NCI-H1048 (cell line): ENCODE measurements around the gene RTN4.
"Not testable (repeated sequence)": the region's sequence is repeated elsewhere in the genome, so short reads cannot be mapped to it uniquely, and the experiment has no call there.

Experiments
- DNase-seq: peaks from one replicate; lab custom pipeline; 2025; lab: John Stamatoyannopoulos, UW

Gene RTN4

DNA sequence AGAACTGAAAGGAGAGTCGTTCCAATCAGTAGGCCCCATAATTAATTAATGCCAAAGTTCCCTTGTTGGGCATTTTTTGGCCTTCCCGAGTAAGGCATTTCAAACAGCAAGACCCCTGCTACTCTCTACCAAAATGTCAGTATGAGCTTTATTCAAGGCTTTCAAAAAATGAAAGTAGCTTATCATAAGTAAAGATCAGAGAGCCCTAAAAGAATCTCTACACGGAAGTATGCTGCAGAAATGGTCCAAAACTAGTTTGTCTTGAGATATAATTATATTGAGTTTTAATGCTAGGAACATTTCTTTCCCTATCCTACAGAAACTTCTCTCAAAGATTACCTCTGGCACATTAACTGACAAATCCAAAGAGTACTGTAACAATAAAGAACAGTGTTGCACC is 43.9 kb downstream of the RTN4 start:
- DNase-seq, result no peak

DNA sequence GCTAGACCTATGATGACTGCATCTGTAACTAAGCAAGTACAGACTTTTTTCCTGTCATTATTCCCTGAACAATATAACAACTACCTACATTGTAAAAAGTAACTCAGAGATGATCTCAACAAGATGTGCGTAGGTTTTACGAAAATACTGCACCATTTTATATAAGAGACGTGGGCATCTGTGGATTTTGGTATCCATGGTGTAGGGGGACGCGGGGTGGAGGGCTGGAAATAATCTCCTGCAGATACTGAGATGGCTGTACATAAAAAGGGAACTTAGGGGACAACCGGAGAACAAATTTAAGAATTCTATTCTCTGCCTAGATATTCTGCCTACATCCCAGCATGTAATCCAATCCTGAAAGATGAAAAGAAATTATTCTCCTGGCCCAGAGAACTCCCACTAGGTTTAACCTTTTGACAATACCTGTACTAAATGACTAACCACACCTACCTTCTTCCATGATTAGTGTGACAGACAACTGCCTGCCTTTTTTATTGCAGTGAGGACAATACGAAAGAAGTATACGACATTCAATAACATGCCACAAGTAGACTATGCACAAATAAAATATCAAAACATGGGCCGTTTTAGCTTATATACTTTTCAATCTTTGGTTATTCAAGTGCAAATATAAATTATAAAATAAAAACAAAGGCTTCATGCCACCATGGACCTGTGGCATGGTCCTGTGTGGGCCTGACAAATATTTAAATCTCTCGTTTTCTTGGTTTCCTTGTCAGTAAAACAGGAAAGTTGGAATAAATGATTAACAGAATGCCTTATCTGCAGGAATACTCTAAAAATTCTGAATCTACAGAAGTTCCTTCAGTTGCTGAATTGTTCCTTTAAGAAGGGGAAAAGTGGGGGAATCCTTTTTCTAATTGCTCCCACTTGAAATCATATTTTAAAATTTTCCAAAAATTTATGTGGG is 46.3 kb downstream of the RTN4 start:
- no peak for DNase-seq

GRCh38 chr2:55001716-55002115 is 48.5 kb downstream of the RTN4 start:
- DNase-seq, result no peak

DNA sequence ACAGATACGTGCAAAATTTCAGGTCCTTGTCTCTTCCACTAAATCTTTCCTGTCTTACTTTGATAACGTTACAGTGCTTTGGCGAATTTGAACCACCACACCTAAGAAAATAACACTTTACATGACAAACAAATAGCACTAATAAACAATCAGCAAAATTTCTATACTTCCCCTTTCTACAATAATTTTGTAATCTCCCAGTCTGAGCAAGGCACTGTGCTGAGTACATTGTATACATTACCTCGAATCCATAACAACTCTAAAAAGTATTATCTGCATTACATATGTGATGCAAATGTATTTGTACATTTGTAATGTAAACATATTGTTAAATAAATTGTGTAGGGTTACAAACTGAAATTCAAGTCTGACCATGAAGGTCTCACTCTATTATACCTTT is 49.9 kb downstream of the RTN4 start:
- DNase-seq, result no peak

GRCh38 chr2:54999182-54999581 is 51.1 kb downstream of the RTN4 start:
- no peak for DNase-seq

DNA sequence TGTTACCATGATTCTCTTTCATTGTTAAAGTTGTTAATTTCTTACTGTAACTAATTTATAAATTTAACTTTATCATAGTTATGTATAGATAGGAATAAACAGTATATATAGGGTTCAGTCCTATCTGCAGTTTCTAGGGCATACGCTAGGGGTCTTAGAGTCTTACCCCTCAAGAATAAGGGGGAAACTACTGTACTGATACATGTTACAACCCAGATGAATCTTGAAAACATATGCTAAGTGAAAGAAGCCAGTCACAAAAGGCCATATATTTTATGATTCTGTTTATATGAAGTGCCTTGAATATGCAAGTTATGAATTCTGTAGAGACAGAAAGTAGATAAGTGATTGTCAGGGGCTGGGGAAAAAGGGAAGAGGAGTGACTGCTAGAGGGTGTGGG is 52.4 kb downstream of the RTN4 start:
- DNase-seq, result no peak

GRCh38 chr2:54995553-54995952 is 54.7 kb downstream of the RTN4 start:
- no peak for DNase-seq

- DNase-seq, result not testable (repeated sequence)
Measured at GRCh38 chr2:54990694-54991093, 59.6 kb downstream of the RTN4 start.

DNA sequence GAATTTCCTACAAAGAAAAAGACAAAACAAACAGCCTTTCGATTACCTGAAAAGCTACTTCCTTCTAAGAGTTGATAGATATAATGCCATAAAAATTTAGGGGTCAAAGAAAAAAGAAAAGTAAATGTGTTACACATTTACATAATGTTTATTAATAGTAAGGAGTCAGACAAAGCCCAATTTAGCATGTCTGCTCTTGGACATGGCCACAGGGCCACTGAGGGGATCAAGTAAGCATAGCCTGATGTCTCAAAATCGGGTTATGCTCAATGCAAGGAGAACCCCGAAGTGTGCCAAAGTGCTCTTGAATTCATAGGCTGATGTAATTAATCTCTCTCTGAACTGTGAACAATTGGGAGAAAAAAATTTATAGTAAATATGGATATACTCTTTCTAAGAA is 61.6 kb downstream of the RTN4 start:
- DNase-seq, result no peak

DNA sequence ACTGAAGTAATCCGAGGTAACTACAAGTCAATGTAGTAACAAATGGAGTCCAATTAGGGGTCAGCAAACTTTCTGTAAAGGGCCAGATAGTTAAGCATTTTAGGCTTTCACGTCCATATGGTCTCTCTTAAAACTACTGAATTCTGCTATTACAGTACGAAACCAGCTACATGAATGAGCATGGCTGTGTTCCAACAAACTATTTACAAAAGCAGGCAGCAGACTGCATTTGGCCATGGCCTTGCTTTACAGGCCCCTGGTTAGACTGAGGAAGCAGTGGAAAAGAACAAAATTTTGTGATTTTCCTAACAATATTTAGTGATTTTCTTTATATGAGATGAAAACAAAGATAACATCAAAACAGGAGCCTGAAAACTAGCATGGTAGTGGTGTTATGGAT is 64.0 kb downstream of the RTN4 start:
- DNase-seq, result no peak

- no peak for DNase-seq
Measured at GRCh38 chr2:54984476-54984875, 65.8 kb downstream of the RTN4 start.

- no peak for DNase-seq
Measured at GRCh38 chr2:54983345-54984220, 66.7 kb downstream of the RTN4 start.

- no peak for DNase-seq
Measured at GRCh38 chr2:54981385-54981784, 68.9 kb downstream of the RTN4 start.

DNA sequence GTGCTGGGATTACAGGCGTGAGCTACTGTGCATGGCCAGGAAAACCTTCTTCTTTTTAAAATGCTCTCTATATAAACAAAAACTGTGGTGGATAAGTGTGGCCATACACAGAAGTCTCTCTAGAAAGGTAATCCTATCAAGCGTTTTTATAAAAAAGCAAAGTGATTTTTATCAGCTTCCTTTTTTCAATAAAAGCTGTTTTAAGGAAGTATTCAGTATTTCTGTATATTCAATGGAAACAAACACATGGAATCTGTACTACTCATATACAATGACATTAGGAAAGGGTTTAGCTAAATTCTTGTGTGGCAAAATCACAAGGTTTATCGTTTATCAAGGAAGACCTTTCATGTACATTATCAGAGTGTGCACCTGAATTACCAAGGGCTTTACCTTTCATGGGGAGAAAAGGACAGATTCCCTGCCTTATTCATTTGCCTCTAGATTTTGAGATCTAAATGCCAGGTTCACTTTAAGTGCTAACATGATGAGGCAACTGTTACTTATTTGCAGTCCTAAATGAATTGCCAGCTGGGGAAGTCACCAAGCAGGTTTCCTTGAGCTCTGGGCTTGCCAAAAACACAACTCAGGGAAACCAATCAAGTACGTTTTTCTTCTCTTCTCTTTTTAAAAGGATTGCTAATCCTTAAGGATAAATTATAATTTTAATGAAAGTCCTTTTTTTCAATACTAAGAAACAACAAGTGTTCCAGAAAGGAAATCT is 70.8 kb downstream of the RTN4 start:
- DNase-seq, result no peak

- no peak for DNase-seq
Measured at GRCh38 chr2:54977149-54977548, 73.1 kb downstream of the RTN4 start.

DNA sequence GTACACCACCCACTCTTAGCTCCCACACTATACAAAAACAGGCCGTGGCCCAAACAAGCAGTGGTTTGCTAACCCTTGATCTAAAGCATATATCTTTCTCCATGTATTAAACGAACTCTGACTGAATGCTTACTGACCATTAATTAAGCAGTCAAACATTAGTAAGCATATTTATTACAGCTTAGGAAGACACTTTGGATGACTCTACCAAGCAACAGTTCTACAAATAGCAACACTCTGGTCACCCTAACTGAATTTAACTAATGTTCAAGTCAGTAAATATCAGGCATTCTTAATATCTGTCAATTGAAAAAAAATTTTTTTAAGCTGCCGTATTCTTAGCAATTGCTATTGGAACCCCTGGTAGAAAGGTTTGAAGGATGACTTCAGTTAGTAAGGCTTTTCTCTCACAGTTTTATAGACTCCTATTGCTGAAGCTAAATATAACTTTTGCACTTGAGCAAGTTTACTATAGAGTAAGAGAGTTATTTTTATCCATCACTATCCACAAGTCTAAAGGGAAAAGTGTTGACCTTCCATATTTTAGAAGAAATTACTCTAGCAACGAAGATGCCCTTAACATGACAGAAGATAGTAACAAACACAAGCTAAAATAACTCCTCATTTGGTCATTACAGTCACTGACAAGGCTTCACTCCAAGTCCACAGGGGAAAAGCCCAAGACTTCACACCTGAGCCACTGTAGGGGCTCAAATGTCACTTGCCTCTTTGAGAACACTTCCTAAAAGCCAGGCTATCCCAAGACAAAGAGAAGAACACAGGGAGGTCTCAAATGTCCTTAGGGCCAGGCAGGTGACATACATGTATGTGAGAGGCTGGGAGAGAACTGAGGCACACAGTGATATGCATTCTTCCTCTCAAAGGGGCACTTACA is 74.4 kb downstream of the RTN4 start:
- DNase-seq, result no peak

DNA sequence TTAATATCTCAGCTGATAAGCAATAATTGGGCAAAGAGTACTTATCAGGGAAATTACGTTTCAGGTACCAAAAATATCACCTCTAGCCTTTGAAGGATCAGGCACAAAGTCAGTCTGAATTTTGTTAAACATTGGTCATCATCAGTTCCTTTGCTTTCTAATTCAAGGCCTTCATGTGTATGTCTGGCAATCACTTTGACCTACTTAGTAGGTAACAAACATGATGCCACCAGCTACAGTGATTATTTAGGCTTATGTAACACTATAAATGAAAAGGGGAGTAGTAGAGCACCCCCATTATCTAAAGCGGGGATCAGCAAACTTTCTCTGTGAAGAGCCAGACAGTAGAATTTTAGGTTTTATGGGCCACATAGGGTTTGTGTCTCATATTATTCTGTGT is 75.1 kb downstream of the RTN4 start:
- no peak for DNase-seq

- no peak for DNase-seq
Measured at GRCh38 chr2:54969940-54970338, 80.3 kb downstream of the RTN4 start.

DNA sequence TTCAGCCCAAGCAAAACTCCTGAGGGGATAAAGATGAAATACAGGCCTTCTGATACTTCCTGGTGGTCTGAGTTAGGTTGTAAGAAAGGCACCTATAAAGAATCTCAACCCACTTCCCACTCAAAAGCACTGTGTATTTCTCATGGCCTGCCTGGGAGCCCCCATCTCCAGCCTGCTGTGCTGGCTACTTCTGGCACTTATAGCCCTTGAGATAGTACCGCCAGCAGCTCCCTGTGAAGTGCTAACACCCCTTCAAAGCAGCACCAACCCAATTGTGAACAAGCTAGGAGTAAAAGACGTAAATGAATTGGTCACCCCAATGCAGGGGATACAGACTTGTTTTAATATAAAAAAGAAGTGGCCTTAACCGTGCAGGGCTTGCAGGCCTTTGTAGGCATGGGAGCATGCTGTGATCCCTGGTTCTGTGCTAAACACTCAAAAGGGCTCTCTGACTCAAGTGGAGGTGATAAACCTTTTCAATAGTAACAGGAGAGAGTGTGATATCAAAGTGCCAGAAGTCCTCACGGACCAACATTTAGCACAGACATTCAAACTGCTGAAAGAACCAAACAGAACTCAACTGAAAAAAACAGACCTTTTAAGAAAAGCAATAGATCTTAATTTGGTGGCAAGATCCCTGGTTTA is 80.8 kb downstream of the RTN4 start:
- no peak for DNase-seq

DNA sequence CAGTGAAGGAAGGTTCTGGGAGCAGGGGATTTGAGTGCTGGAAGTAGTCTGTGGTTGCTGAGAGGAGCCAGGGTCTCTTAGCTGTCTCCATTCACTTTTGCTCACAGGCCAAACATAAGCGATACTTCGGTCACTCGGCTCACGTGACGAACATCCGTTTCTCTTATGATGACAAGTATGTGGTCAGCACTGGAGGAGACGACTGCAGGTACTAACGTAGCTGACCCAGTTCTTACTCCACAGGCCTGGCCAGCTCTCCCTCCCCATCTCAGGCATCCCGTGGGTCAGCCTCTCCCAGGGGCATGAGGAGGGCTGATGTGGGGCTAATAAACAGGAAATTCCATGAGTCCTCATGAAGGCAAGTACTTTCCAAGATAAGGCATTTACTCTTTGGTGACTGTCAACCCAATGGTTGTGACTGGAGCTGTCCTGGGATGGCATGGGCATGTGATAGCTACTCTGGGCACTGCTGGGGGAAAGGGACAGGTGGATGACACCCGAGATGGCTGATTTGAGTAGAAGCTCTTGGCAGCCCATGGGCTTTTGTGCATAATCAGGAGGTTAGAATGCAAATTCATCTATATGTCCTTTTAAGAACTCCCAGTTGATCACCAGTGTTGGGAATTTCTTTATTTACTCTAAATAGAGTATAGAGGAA is 81.6 kb downstream of the RTN4 start:
- no peak for DNase-seq
